Measurements from ENCODE around the gene MYO1A.
A peak's percentile ranks its signal among the peaks of the same experiment; 100 is the strongest.

MYO1A gene

DNA sequence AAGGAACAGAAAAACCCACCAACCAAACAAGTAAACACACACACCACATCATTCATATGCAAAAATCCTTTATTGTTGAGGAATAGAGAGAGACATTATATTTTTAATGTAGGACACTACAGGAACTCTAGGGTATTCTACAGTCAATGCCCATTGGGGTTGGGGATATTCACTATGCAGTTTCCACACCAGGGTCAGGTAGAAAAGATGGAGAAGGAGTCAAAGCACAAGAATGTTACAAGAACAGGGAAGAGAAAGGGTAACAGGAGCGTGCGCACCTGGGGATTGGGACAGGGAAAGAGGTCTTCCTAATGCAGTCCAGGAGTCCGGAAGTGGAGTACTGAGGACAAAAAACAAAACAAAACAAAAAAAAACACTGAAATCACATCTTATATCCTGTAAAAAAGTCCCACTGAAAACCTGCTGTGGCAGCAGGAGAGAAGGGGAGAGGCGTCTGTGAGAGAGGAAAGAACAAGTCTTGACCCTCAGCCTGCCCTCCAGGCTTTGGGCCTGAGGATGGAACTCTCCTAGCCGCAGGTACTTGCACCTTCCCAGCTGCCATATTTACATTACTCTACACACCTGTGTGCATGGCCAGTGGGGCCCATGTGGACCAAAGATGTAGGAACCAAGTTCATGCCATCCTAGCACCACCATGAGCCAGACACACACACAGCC is 39.8 kb downstream of the MYO1A start:
- Histone ChIP-seq H2AFZ (ENCODE audit: low read depth, low read length) (no peak overlapping the region), H4K20me1 (ENCODE audit: insufficient read depth, low read length) (no peaks in the 10 kb centered on the region), H3K9me3 (ENCODE audit: insufficient read depth, low read length) (no peaks in the 10 kb centered on the region), H3K27ac (ENCODE audit: low read length) (no peak overlapping the region), H3K79me2 (ENCODE audit: low read length) (peaks cover 11% of the 10 kb centered on the region), H3K4me1 (ENCODE audit: low read length) (peaks cover 47% of the 10 kb centered on the region), H3K9ac (ENCODE audit: low read length) (no peak overlapping the region), H3K4me2 (ENCODE audit: low read length) (no peak overlapping the region), H3K4me3 (ENCODE audit: low read length) (no peak overlapping the region), H3K36me3 (replicated peaks; ENCODE audit: low read depth, low read length) (no peaks in the 10 kb centered on the region), H3K27me3 (ENCODE audit: low read depth, low read length) (peaks cover 18% of the 10 kb centered on the region)
- no peak for TF ChIP-seq EZH2phosphoT487 (IDR thresholded peaks at IDR 0.05; ENCODE audit: low read depth)
- TF ChIP-seq, protein P1, sequence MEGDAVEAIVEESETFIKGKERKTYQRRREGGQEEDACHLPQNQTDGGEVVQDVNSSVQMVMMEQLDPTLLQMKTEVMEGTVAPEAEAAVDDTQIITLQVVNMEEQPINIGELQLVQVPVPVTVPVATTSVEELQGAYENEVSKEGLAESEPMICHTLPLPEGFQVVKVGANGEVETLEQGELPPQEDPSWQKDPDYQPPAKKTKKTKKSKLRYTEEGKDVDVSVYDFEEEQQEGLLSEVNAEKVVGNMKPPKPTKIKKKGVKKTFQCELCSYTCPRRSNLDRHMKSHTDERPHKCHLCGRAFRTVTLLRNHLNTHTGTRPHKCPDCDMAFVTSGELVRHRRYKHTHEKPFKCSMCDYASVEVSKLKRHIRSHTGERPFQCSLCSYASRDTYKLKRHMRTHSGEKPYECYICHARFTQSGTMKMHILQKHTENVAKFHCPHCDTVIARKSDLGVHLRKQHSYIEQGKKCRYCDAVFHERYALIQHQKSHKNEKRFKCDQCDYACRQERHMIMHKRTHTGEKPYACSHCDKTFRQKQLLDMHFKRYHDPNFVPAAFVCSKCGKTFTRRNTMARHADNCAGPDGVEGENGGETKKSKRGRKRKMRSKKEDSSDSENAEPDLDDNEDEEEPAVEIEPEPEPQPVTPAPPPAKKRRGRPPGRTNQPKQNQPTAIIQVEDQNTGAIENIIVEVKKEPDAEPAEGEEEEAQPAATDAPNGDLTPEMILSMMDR (IDR thresholded peaks at IDR 0.05; ENCODE audit: low read depth, low read length): no peak

DNA sequence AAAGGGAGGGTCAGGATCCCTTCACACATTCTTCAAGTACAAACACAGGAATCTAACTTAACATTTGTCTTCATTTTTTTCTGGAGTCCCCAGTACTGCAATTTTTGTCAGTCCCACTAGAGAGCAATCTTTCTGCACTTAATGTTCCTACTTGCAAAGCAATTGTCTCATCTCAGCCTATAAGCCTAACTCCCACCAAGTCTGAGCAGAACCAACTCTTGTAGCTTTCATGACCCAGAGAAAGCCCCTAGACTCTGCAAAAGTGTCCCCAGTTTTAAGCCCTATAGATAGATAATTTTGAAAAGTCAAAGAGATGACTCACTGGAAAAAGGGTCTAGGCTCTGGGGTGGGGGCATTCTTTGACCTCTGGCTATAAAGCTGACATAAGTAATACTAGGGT is 41.8 kb downstream of the MYO1A start:
- H3K4me3 ChIP-seq (ENCODE audit: low read length): no peak overlapping the region
- H3K27ac ChIP-seq (ENCODE audit: low read length): no peak overlapping the region
- H4K20me1 ChIP-seq (ENCODE audit: insufficient read depth, low read length): 0 out of 2 replicates have a peak, but pooled peaks cover 3% of the 10 kb centered on the region
- H3K36me3 ChIP-seq (replicated peaks; ENCODE audit: low read depth, low read length): peaks cover 11% of the 10 kb centered on the region
- H3K4me1 ChIP-seq (ENCODE audit: low read length): peaks cover 42% of the 10 kb centered on the region
- peaks cover 25% of the 10 kb centered on the region for H3K79me2 ChIP-seq (ENCODE audit: low read length)
- no peak overlapping the region for H3K4me2 ChIP-seq (ENCODE audit: low read length)
- no peak overlapping the region for H3K9ac ChIP-seq (ENCODE audit: low read length)
- no peaks in the 10 kb centered on the region for H3K9me3 ChIP-seq (ENCODE audit: insufficient read depth, low read length)
- H2AFZ ChIP-seq (ENCODE audit: low read depth, low read length): no peak overlapping the region
- TF ChIP-seq, protein P1 (IDR thresholded peaks at IDR 0.05; ENCODE audit: low read depth, low read length): peak; percentile 79
- TF ChIP-seq EZH2phosphoT487 (IDR thresholded peaks at IDR 0.05; ENCODE audit: low read depth): no peak
- H3K27me3 ChIP-seq (ENCODE audit: low read depth, low read length): no peaks in the 10 kb centered on the region

DNA sequence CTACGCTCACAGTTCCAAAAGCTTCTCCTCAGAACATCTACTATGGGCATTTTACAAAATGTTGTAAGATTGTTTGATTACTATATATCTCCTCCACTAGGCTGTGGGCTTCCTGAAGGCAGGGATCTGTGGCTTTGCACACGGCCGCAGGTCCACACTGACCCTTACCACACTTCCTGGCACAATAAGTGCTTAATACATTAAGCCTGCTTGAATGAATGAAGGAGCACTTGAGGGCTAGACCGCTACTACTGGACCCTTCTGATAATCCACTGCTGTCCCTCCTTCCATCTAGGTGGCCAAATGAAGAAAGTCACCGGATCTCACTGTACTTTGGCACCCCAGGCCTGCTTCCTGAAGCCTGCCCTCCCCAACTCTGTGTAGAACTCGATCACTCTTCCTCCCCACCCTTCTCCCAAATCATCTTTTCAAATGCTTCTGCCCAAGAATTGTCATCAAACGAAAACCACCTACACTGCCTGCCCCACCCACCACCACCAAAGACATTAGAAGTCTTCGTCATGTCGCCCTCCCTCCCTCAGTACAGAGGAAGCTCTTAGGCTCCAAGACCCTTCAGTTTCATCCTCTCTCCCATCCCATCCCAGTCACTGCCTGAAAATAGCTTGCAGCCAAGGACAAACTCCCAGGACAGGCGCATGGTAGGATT is 43.0 kb downstream of the MYO1A start:
- Histone ChIP-seq H2AFZ (ENCODE audit: low read depth, low read length) (peak overlapping the region; percentile 93), H3K4me3 (ENCODE audit: low read length) (peak overlapping the region; percentile 63), H4K20me1 (ENCODE audit: insufficient read depth, low read length) (peaks cover 5% of the 10 kb centered on the region; the same call in 1 of the 2 replicates), H3K79me2 (ENCODE audit: low read length) (peaks cover 27% of the 10 kb centered on the region), H3K27ac (ENCODE audit: low read length) (no peak overlapping the region), H3K27me3 (ENCODE audit: low read depth, low read length) (no peaks in the 10 kb centered on the region), H3K4me2 (ENCODE audit: low read length) (peak overlapping the region; percentile 61), H3K9ac (ENCODE audit: low read length) (peak overlapping the region; percentile 50), H3K9me3 (ENCODE audit: insufficient read depth, low read length) (no peaks in the 10 kb centered on the region), H3K36me3 (replicated peaks; ENCODE audit: low read depth, low read length) (peaks cover 11% of the 10 kb centered on the region), H3K4me1 (ENCODE audit: low read length) (peaks cover 30% of the 10 kb centered on the region)
- no peak for TF ChIP-seq EZH2phosphoT487 (IDR thresholded peaks at IDR 0.05; ENCODE audit: low read depth)
- TF ChIP-seq, protein P1 (IDR thresholded peaks at IDR 0.05; ENCODE audit: low read depth, low read length): no peak; the same call in 1 of the 2 replicates
